Measurements from ENCODE around the gene GSC2.

The GSC2 gene, protein sequence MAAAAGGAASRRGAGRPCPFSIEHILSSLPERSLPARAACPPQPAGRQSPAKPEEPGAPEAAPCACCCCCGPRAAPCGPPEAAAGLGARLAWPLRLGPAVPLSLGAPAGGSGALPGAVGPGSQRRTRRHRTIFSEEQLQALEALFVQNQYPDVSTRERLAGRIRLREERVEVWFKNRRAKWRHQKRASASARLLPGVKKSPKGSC

DNA sequence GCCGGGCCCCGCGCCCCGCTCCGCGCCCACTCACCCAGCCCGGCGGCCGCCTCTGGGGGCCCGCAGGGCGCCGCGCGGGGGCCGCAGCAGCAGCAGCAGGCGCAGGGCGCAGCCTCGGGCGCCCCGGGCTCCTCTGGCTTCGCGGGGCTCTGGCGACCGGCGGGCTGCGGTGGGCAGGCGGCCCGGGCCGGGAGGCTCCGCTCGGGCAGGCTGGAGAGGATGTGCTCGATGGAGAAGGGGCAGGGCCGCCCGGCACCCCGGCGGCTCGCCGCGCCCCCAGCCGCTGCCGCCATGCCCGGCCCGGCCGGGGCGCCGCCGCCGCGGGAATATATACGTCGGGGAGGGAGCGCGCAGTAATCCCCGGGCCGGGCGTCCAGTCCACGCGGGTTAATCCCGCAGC, at the start of gene GSC2:
Gene GSC2, minus strand, starts transcription at position 302 of the 400 bp plus-strand sequence. Its CDS starts 9 bp downstream, at position 293.
- no peak for DNase-seq (ENCODE audit: low read depth in 2 of 3, low spot score in 1 of 3)

- no peak for DNase-seq (ENCODE audit: low read depth in 2 of 3, low spot score in 1 of 3)
These were observed 49.4 kb upstream of the GSC2 start for GRCh38 chr22:19199479-19199878.

DNA sequence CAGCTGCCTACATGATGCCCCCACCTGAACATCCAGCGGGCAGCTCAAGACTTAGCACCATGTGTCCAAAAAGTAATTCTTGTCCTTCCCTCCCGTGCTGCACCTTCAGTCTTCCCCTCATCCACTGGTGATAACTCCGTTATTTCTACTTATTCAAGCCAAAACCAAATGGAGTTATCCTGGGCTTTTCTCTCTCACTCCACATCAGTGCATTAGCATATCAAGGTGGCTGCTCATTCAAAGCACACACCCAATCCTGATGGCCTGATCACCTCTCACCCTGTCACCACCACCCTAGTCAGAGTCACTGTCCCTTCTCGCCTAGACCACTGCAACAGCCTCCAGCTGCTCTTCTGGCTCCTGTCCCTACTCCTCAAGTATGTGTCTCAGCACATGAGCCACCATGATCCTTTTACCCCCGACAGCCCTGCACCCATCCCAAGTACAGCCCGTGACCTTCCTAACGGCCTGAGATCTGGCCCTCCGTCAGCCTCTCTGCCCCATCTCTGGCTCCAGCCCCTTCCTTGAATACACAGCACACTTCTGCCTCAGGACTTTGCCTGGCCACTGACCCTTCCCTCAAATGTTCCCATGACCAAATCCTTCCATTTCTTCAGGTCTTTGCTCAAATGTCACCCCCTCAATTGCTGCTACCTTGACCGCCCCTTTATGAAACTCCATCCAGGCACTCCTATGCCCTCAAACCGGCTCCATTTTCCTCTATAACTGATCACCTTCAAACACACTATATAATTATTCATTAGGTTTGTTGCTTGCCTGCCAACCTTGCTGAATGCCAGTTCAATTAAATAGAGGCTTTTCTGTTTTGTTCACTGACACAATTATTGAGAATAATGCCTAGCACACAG, 48.1 kb upstream of the GSC2 start:
- DNase-seq (ENCODE audit: low read depth in 2 of 3, low spot score in 1 of 3) = no peak

- DNase-seq (ENCODE audit: low read depth in 2 of 3, low spot score in 1 of 3) = no peak
These were observed 46.9 kb upstream of the GSC2 start for GRCh38 chr22:19196841-19197612.

DNA sequence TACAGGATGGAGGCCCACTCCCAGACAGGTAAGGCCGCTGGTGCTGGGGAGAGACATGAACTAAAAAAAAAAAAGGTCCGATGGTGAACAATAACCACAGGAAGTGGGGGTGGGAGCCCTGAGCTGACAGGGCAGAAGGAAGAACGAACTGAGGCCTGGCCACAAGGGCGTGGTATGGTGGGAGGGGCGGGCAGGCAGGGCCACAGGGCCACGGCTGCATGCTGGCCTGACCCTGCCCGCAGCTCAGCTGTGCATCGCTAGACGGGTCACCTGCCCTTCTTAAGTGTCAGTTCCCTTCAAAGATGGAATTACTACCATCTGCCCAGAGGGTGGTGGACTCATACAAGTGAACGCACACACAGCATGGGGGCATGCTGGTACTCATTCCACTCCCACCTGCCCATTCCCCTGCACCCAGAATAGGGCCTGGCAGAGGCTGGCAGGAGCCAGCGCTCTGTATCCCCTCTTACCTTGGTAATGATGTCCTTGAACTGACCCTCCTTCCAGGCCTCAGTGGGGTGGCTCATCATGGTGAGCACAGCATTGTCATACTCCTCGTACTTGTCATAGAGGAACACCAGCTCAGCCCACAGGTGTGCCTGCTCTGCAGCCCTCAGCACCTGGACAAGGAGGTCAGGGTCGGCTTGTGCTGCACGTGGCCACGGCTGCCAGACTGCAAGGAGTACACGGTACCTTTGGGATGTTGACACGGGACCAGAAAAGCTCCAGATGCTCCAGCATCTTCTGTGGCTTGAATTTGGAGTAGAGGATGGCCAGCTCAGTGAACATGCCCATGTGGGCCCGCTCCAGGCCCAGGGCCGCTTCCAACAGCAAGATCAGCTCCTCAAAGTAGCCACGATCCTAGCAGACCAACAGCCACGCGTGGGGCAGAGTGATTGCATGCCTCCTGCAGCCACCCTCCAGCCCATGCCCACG, 46.0 kb upstream of the GSC2 start:
- DNase-seq (ENCODE audit: low read depth in 2 of 3, low spot score in 1 of 3) = no peak

GRCh38 chr22:19194766-19195536, 44.9 kb upstream of the GSC2 start:
- DNase-seq (ENCODE audit: low read depth in 2 of 3, low spot score in 1 of 3) = no peak

DNA sequence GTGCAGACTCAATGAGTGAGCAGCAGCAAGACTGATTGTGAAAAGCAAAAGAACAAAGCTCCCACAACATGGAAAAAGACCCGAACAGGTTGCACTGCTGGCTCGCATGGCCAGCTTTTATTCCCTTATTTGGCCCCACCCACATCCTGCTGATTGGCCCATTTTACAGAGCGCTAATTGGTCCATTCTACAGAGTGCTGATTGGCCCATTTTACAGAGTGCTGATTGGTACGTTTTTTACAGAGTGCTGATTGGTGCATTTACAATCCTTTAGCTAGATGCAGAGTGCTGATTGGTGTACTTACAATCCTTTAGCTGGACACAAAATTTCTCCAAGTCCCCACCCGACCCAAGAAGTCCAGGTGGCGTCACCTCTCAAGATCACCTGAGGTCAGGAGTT, 43.8 kb upstream of the GSC2 start:
- no peak for DNase-seq (ENCODE audit: low read depth in 2 of 3, low spot score in 1 of 3)

DNA sequence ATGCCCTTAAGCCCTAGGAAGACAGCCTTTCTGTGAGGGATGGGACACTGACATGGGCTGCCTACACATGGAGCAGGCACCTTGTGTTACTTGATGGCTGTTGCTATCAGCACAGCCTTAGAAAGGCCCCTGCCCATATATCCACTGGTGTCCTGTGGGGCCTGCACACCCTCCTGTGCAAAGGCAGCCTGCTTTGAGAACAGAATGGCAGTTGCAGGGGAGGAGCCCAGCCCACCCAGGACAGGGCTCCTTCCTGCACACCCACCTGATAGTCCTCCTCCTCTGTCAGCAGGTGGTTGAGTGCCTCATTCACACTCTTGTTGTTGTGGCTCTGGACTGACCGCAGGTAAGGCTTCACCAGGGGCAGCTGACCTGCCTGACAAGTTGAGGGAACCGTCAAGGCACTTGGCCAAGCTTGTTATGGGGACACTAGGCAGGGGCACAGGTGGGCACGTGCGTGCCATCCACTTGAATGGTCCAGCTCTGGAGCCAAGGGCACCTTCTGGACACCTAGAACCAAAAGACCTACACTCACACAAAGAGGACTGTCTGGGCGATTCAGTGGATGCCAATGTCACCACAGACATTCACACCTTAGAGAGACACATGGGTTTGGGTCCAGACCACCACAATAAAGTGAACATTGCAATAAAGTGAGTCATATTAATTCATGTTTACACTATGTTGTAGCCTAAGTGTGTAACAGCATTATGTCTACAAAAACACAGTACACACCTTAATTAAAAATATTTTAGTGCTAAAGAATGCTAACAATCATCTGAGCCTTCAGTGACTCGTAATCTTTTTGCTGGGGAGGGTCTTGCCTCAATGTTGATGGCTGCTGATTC, 37.8 kb upstream of the GSC2 start:
- DNase-seq (ENCODE audit: low read depth in 2 of 3, low spot score in 1 of 3) = no peak

DNA sequence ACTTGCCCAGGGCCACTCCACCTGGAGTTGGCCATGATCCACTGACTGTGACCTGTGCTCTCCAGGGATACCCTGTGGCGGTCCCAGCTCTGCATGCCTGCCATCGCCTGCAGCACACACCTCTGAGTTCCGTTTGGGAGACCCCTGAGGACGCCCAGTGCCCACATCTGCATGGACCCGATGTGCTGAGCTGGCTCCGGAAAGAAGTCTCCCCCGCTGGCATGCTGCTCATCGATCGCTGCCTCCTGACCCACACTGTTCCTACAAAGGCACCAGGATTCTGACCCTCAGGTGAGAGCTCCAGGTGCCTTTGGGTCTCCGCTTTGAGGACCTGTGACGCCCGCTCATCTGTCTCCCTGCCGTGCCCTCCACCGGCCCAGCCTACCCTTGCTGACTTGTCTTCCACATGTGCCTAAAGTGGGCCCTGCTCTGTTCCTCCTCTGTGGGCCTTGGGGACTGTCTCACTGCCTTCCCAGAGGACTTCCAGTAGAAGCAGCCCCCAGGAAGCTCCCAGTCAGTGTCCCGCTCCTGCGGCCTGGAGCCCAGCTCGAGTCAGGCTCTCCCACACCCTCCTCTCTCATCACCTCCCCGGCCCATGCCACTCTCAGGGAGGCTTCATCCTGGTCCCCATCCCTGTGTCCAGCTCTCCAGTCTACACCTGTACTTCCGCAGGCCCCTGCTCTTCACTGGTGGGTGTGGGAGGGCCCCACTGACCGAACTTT, 34.3 kb upstream of the GSC2 start:
- DNase-seq (ENCODE audit: low read depth in 2 of 3, low spot score in 1 of 3) = no peak

DNA sequence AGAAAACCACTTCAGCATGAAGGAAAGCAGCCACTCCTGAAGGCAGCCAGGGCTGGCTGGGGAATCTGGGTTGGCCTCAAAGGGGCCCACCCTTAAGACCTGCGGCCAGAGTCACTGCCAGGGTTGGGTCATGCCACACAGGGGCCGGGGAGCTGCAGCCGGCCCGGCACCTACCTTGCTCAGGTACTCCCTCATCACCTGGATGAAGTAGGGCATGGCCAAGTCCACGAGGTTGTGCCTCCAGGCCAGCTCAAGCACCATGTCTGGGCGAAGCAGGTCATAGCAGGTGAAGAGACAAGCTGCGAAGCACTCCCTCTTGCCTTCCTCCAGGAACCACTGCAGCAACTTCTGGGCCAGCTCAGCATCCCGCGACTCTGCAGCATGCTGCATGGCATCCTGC, 33.1 kb upstream of the GSC2 start:
- DNase-seq (ENCODE audit: low read depth in 2 of 3, low spot score in 1 of 3) = no peak

GRCh38 chr22:19182472-19183157, 32.5 kb upstream of the GSC2 start:
- peak in 1 of 3 donors; percentile 25 for DNase-seq (ENCODE audit: low read depth in 2 of 3, low spot score in 1 of 3)

GRCh38 chr22:19181786-19182471, 31.8 kb upstream of the GSC2 start:
- peak in 1 of 3 donors; percentile 31 for DNase-seq (ENCODE audit: low read depth in 2 of 3, low spot score in 1 of 3)

DNA sequence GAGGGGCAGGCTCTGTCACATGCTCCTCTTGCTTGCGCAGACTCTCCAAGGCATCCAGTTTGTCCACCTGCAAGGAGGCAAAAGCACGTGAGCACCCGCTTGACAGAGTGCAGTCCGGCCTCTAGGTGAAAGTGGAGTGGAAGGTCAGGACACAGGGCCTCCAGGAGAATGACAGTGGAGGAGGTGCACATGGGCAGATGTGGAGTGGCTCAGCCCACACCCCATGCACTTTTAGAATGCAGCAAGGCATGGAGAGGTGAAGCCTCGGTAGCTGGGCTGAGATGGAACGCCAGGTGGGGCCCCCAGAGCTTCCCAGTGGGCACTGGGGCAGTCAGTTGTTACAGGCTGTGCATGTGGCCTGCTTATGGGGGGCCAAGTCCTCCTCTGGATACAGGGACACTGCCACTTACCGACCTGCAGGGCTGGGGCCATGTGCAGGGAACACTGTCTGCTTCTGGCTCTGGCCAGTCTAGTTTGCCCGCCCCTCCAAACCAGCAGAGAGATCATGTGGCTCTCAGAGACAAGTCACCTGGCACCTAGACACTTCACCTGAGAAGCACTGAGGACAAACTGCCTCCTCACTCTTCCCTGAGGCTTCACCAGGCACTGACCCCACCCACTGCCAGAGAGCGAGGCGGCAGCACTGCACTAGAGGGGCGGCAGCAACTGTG, 30.8 kb upstream of the GSC2 start:
- no peak for DNase-seq (ENCODE audit: low read depth in 2 of 3, low spot score in 1 of 3)

- no peak for DNase-seq (ENCODE audit: low read depth in 2 of 3, low spot score in 1 of 3)
These were observed 30.1 kb upstream of the GSC2 start for GRCh38 chr22:19180234-19180633.

DNA sequence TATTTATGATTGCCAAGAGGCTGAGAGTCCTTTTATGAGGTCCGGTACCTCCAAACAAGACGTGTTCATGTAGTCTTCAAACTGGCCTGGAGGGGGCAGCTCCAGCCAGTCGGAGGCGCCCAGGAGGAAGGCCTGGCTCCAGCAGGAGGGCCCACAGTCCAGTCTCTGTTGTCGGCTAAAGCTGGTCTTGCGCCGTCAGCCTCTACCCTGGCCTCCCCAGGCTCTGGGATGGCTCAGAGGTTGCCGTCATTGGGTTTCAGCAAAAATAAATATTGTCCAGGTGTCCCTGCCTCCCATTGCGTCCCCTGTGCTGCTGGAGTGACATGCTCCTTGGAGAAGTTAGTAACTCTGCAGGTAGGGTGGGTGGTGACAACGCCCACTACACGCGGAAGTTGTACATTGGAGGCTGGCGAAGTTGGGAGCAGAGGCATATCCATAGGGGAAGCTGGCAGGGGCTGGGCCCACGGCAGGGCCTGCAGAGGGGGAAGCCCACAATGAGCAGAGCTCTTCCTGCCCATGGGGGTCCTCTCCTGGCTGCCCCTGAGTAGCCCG, 29.5 kb upstream of the GSC2 start:
- DNase-seq (ENCODE audit: low read depth in 2 of 3, low spot score in 1 of 3) = peak in 2 of 3 donors; percentile 20 to 32
